ENCODE measurements around the gene MAPKAP1.
"Not testable (repeated sequence)": the region's sequence is repeated elsewhere in the genome, so short reads cannot be mapped to it uniquely, and the experiment has no call there.

The MAPKAP1 gene

GRCh38 chr9:125404733-125405132, 302.3 kb downstream of the MAPKAP1 start:
- DNase-seq, result no peak

DNA sequence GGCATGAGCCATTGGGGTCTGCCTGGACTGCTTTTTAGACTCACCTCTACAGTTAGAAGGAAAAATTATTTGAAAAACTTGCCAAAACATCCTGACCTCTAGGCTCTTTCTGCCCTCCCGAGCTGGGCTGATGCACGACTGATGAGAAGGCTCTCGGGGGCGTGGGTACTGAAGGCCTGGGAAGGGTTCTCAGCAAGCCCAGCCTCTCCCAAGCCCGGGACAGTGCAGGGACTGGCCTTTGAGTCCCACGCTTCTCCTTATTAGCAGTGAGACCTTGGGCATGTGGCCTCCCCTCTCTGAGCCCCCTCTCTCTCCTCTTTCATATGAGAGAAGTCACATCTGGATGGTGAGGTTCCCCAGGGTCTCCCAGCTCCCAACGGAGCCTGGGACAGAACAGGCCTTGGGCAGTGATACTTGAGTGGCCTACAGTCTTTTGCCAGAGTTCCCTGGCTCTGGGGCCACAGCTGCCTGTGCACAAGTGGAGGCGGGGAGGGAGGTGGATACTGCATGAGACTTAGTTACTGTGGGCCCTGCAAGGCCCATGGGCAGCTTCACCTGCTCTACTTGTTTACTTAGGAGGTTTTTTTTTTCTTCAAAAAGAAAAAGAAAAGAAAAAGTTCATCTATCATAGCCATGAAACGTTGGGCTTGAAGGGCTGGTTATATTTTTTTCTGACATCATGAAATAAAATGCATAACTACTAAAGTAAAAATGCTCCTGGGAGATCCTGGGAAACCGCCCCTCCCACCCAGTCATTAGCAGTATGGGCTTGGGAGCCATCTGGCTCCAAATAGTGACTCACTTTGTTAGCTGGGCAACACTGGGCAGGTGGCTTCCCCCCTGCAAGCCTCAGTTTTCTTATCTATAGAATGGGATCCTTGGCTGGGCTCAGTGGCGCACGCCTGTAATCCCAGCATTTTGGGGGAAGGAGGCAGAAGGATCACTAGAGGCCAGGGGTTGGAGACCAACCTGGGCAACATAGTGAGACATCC, 306.0 kb downstream of the MAPKAP1 start:
- no peak for DNase-seq

DNA sequence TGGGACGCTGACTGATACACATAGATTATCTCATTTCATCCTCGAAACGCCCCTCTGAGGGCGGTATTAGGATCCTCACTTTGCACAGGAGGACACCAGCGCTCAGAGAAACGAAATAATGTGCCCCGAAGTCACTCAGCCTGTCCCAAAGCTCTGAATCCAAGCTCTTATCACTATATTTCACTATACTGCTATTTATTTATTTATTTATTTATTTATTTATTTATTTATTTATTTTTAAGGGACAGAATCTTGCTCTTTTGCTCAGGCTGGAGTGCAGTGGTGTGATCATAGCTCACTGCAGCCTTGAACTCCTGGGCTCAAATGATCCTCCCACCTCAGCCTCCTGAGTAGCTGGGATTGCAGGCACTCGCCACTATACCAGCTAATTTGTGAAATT, 306.8 kb downstream of the MAPKAP1 start:
- DNase-seq, result not testable (repeated sequence)

DNA sequence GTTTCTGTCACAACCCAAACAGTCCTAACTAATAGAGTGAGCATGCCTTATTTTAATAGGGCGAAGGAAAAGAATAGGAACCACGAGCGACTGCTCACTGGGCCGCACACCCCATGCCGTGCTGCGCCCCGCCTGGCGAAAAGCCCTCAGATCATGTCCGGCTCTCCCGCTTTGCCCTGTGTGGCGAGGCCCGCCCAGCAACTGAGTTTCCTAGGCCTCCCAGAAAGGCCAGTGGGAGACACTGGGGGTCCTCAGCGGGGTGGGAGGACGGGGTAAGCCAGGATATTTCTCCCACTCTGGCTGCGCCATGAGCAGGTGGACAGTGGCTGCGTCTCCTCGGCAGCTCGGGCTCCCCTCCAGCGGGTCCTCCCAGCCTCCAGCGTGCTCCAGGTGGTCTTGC, 307.3 kb downstream of the MAPKAP1 start:
- DNase-seq, result no peak

GRCh38 chr9:125399165-125399564, 307.8 kb downstream of the MAPKAP1 start:
- no peak for DNase-seq

GRCh38 chr9:125398243-125398642, 308.8 kb downstream of the MAPKAP1 start:
- DNase-seq, result no peak

GRCh38 chr9:125397736-125398135, 309.3 kb downstream of the MAPKAP1 start:
- no peak for DNase-seq

GRCh38 chr9:125396799-125397198, 310.2 kb downstream of the MAPKAP1 start:
- DNase-seq, result no peak

DNA sequence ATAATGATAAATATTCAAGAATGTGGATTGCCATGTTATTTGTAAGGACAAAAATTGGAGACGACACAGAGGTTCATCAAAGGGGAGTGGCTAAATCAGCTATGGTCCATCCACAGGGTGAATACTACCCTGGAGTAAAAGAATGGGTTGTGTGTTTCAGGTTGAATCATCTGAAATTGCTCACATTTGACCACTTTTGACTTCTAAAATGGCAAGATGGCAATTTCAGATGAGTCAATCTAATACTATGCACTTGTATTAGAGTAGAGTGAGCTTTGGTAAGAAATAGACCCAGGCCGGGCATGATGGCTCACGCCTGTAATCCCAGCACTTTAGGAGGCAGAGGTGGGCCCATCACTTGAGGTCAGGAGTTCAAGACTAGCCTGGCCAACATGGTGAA, 313.6 kb downstream of the MAPKAP1 start:
- DNase-seq, result no peak

DNA sequence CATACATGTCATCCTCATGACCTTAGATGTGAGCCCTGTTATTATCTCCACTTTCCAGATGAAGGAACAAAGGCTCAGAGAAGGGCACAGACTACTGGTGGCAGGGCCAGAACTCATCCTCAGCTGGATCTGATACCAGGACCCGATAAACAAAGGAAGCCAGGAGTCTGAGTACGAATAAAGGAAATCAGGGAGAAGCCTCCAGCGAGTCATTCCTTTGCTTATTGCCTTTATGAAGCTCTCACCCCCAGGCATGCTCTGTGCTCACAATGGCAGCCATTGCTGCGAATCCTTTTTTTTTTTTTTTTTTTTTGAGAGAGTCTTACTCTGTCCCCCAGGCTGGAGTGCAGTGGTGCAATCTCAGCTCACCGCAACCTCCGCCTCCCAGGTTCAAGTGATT, 315.3 kb downstream of the MAPKAP1 start:
- no peak for DNase-seq

GRCh38 chr9:125388978-125389377, 318.0 kb downstream of the MAPKAP1 start:
- no peak for DNase-seq

GRCh38 chr9:125387861-125388524, 319.0 kb downstream of the MAPKAP1 start:
- no peak for DNase-seq

Data from NCI-H1694 (cell line).